ENCODE data around the gene ABRACL.
A peak's percentile ranks its signal among the peaks of the same experiment; 100 is the strongest.

Gene ABRACL

DNA sequence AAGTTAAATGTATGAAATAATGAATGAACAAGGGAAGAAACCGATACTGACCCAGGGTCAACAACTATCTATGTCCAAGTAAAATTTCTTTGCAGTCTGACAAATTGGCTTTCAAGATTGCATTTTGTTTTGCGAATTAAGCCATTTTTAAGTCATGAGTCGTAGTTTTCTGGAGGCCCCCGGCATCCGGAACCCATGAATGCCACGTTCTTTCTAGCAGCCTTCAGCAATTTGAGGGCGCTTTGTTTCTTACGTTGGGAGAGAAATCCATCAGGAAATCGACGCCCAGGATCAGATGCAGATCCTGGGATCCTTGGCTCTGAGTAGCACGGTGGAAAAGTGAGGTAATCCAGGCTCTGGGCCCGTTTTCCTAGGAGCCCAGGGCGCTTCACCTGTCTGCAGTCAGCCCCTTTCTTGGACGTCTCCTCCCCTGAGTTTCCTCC lies 309 bp upstream of the ABRACL start:
- peak overlapping the region; percentile 69 for H3K27ac ChIP-seq (ENCODE audit: low read length)
- no peaks in the 10 kb centered on the region for H4K20me1 ChIP-seq (ENCODE audit: insufficient read depth, low read length)
- no peak for TF ChIP-seq CTCF (IDR thresholded peaks at IDR 0.05; ENCODE audit: low read depth, low read length)
- TF ChIP-seq EZH2phosphoT487 (IDR thresholded peaks at IDR 0.05; ENCODE audit: low read depth): no peak
- peak overlapping the region; percentile 93 for H3K9ac ChIP-seq (ENCODE audit: low read length)
- H3K79me2 ChIP-seq (ENCODE audit: low read length): peaks cover 30% of the 10 kb centered on the region
- no peaks in the 10 kb centered on the region for H3K36me3 ChIP-seq (replicated peaks; ENCODE audit: low read depth, low read length)
- H3K9me3 ChIP-seq (ENCODE audit: insufficient read depth, low read length): no peaks in the 10 kb centered on the region
- peak overlapping the region; percentile 99 for H3K4me3 ChIP-seq (ENCODE audit: low read length)
- no peaks in the 10 kb centered on the region for H3K27me3 ChIP-seq (ENCODE audit: low read depth, low read length)
- peak overlapping the region; percentile 89; the same call in 1 of the 2 replicates for H2AFZ ChIP-seq (ENCODE audit: low read depth, low read length)
- H3K4me2 ChIP-seq (ENCODE audit: low read length): peak overlapping the region; percentile 99
- peaks cover 20% of the 10 kb centered on the region for H3K4me1 ChIP-seq (ENCODE audit: low read length)

DNA sequence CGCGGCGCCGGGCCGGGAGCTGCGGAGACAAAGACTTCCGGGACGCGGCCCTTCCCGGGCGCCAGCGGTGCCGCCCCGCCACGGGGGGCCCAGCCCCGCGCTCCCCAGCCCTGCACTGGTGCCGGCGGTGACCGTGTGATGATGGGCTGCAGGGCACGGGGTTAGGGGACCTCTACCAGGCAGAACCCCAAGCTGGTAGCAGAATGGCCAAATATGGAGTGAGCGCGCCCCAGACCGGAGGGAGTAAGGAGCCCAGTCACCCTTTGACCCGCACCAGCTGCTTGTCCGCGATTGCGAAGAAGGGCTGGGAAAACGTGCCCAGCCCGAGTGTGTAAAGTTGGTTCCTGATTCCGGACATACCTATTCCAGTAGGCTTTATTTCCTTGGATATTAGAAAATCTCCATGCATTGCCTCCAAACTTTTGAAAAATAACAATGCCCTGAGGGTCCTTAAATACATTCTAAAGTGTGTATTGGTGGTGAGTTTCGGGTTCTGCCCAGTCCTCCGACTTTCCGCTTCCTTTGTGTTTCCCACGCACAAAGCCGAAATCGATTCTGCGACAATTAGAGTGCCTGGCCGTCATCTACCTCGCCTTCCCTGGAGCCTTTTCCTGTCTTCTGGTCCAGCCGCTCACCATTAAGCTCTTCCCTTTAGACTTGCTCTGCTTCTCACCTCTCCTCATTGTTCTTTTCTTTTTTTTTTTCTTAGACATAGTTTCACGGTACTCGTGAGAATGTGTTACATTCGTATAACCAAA lies 1.1 kb downstream of the ABRACL start:
- Histone ChIP-seq H3K36me3 (replicated peaks; ENCODE audit: low read depth, low read length) (no peaks in the 10 kb centered on the region), H3K27ac (ENCODE audit: low read length) (peak overlapping the region; percentile 69; the same call in 1 of the 2 replicates), H3K79me2 (ENCODE audit: low read length) (peaks cover 30% of the 10 kb centered on the region), H3K4me2 (ENCODE audit: low read length) (peak overlapping the region; percentile 99), H2AFZ (ENCODE audit: low read depth, low read length) (peak overlapping the region; percentile 59), H3K4me1 (ENCODE audit: low read length) (peaks cover 20% of the 10 kb centered on the region), H3K9ac (ENCODE audit: low read length) (peak overlapping the region; percentile 93), H3K4me3 (ENCODE audit: low read length) (peak overlapping the region; percentile 99), H3K27me3 (ENCODE audit: low read depth, low read length) (no peaks in the 10 kb centered on the region), H4K20me1 (ENCODE audit: insufficient read depth, low read length) (no peaks in the 10 kb centered on the region), H3K9me3 (ENCODE audit: insufficient read depth, low read length) (no peaks in the 10 kb centered on the region)
- TF ChIP-seq EZH2phosphoT487 (IDR thresholded peaks at IDR 0.05; ENCODE audit: low read depth): no peak

GRCh38 chr6:139030228-139030963 lies 1.9 kb downstream of the ABRACL start:
- Histone ChIP-seq H3K27me3 (ENCODE audit: low read depth, low read length) (no peaks in the 10 kb centered on the region), H3K4me2 (ENCODE audit: low read length) (peak overlapping the region; percentile 99), H3K4me3 (ENCODE audit: low read length) (peak overlapping the region; percentile 99), H3K4me1 (ENCODE audit: low read length) (peaks cover 20% of the 10 kb centered on the region), H3K27ac (ENCODE audit: low read length) (no peak overlapping the region), H4K20me1 (ENCODE audit: insufficient read depth, low read length) (no peaks in the 10 kb centered on the region), H3K79me2 (ENCODE audit: low read length) (peaks cover 30% of the 10 kb centered on the region), H3K9ac (ENCODE audit: low read length) (peak overlapping the region; percentile 93), H2AFZ (ENCODE audit: low read depth, low read length) (0 out of 2 replicates have a peak overlapping the region, but pooled peaks have one; percentile 59), H3K9me3 (ENCODE audit: insufficient read depth, low read length) (no peaks in the 10 kb centered on the region), H3K36me3 (replicated peaks; ENCODE audit: low read depth, low read length) (no peaks in the 10 kb centered on the region)
- TF ChIP-seq EZH2phosphoT487 (IDR thresholded peaks at IDR 0.05; ENCODE audit: low read depth) (no peak), CTCF (IDR thresholded peaks at IDR 0.05; ENCODE audit: low read depth, low read length) (no peak)

GRCh38 chr6:139037490-139037889 lies 8.9 kb downstream of the ABRACL start:
- Histone ChIP-seq H2AFZ (ENCODE audit: low read depth, low read length) (no peak overlapping the region), H3K4me3 (ENCODE audit: low read length) (no peak overlapping the region), H3K27ac (ENCODE audit: low read length) (no peak overlapping the region), H3K4me1 (ENCODE audit: low read length) (no peaks in the 10 kb centered on the region), H3K9ac (ENCODE audit: low read length) (no peak overlapping the region), H3K36me3 (replicated peaks; ENCODE audit: low read depth, low read length) (peaks cover 3% of the 10 kb centered on the region), H4K20me1 (ENCODE audit: insufficient read depth, low read length) (no peaks in the 10 kb centered on the region), H3K4me2 (ENCODE audit: low read length) (no peak overlapping the region), H3K27me3 (ENCODE audit: low read depth, low read length) (no peaks in the 10 kb centered on the region), H3K79me2 (ENCODE audit: low read length) (no peaks in the 10 kb centered on the region), H3K9me3 (ENCODE audit: insufficient read depth, low read length) (no peaks in the 10 kb centered on the region)
- TF ChIP-seq EZH2phosphoT487 (IDR thresholded peaks at IDR 0.05; ENCODE audit: low read depth) (no peak), CTCF (IDR thresholded peaks at IDR 0.05; ENCODE audit: low read depth, low read length) (no peak)
